ENCODE data around the gene ITGA3. TPM values are rescaled to one million over a fixed set of nuclear protein-coding genes. Genes with fewer than 3 reads are reported as not detected.

Gene ITGA3
- total RNA-seq, 5 donors from 2014 or later (not counting 1 experiment from before 2014, with no cell fraction given): 8.5 to 20.0 (median 14.8) TPM

- DNase-seq (no peak), ATAC-seq (replicated peaks in 1 of 4) (no peak)
- Mint-ChIP-seq H3K4me1 (no peaks in the 10 kb centered on the region), H3K36me3 (no peaks in the 10 kb centered on the region), H3K27ac (no peak overlapping the region), H3K4me3 (no peak overlapping the region), H3K9me3 (no peaks in the 10 kb centered on the region), H3K27me3 (peaks cover 16 to 17% of the 10 kb centered on the region in 2 donors)
- Histone ChIP-seq H3K36me3 (ENCODE audit: control insufficient read depth in 2 of 2, extremely low read depth in 1 of 2, insufficient read depth in 1 of 2, low read length in 1 of 2) (no peaks in the 10 kb centered on the region), H3K27ac (ENCODE audit: low read length) (no peak overlapping the region), H3K27me3 (replicated peaks in 1 of 2; ENCODE audit: control insufficient read depth in 2 of 2, extremely low read depth in 1 of 2, insufficient read depth in 2 of 2, low read length in 1 of 2) (peaks cover 2 to 37% of the 10 kb centered on the region in 2 experiments), H3K4me3 (ENCODE audit: control insufficient read depth in 1 of 2, extremely low read depth in 1 of 2, low read length in 1 of 2) (no peak overlapping the region), H3K4me1 (ENCODE audit: control insufficient read depth in 1 of 2, extremely low read depth in 1 of 2, insufficient read depth in 2 of 2, low read length in 2 of 2) (no peaks in the 10 kb centered on the region), H3K9me3 (no peaks in the 10 kb centered on the region)
- POLR2A ChIA-PET: no interaction called here
- CTCF ChIA-PET: interaction anchor here in 1 of 2 donors (0.6 kb wide), 1 partner anchor 13 kb away, joined by 3 read pairs; no protein-coding TSS in a partner anchor
- WGBS (ENCODE audit: insufficient coverage): 48% methylated on average over 8 of the region's 13 CpGs
Observed at GRCh38 chr17:50020841-50021599, 34.9 kb upstream of the ITGA3 start.

GRCh38 chr17:50021681-50022370 is 34.1 kb upstream of the ITGA3 start:
- H3K9me3 Mint-ChIP-seq: no peaks in the 10 kb centered on the region
- H3K4me3 Mint-ChIP-seq: no peak overlapping the region
- WGBS (ENCODE audit: insufficient coverage): 81% methylated on average over 5 of the region's 6 CpGs
- H3K27me3 Mint-ChIP-seq: peaks cover 12 to 17% of the 10 kb centered on the region in 2 donors
- POLR2A ChIA-PET: no interaction called here
- no peaks in the 10 kb centered on the region for H3K36me3 Mint-ChIP-seq
- Histone ChIP-seq H3K27ac (ENCODE audit: low read length) (no peak overlapping the region), H3K4me1 (ENCODE audit: control insufficient read depth in 1 of 2, extremely low read depth in 1 of 2, insufficient read depth in 2 of 2, low read length in 2 of 2) (peaks cover 0 to under 1% of the 10 kb centered on the region in 2 experiments), H3K27me3 (replicated peaks in 1 of 2; ENCODE audit: control insufficient read depth in 2 of 2, extremely low read depth in 1 of 2, insufficient read depth in 2 of 2, low read length in 1 of 2) (peaks cover 2 to 40% of the 10 kb centered on the region in 2 experiments), H3K9me3 (no peaks in the 10 kb centered on the region), H3K4me3 (ENCODE audit: control insufficient read depth in 1 of 2, extremely low read depth in 1 of 2, low read length in 1 of 2) (no peak overlapping the region), H3K36me3 (ENCODE audit: control insufficient read depth in 2 of 2, extremely low read depth in 1 of 2, insufficient read depth in 1 of 2, low read length in 1 of 2) (no peaks in the 10 kb centered on the region)
- no peak overlapping the region for H3K27ac Mint-ChIP-seq
- ATAC-seq (replicated peaks in 1 of 4): no peak
- CTCF ChIA-PET: interaction anchor here in 1 of 2 donors (0.6 kb wide), 1 partner anchor 12 kb away, joined by 3 read pairs; no protein-coding TSS in a partner anchor
- DNase-seq: no peak
- H3K4me1 Mint-ChIP-seq: peaks cover 0 to 4% (median 4%) of the 10 kb centered on the region in 3 donors

GRCh38 chr17:50022463-50023130 is 33.3 kb upstream of the ITGA3 start:
- Histone ChIP-seq H3K27me3 (replicated peaks in 1 of 2; ENCODE audit: control insufficient read depth in 2 of 2, extremely low read depth in 1 of 2, insufficient read depth in 2 of 2, low read length in 1 of 2) (peaks cover 2 to 43% of the 10 kb centered on the region in 2 experiments), H3K4me3 (ENCODE audit: control insufficient read depth in 1 of 2, extremely low read depth in 1 of 2, low read length in 1 of 2) (no peak overlapping the region), H3K4me1 (ENCODE audit: control insufficient read depth in 1 of 2, extremely low read depth in 1 of 2, insufficient read depth in 2 of 2, low read length in 2 of 2) (peaks cover 0 to 8% of the 10 kb centered on the region in 2 experiments), H3K9me3 (no peaks in the 10 kb centered on the region), H3K27ac (ENCODE audit: low read length) (no peak overlapping the region), H3K36me3 (ENCODE audit: control insufficient read depth in 2 of 2, extremely low read depth in 1 of 2, insufficient read depth in 1 of 2, low read length in 1 of 2) (no peaks in the 10 kb centered on the region)
- Mint-ChIP-seq H3K4me3 (no peak overlapping the region), H3K4me1 (peaks cover 4 to 9% (median 8%) of the 10 kb centered on the region in 3 donors), H3K27ac (no peak overlapping the region), H3K27me3 (peaks cover 15 to 23% of the 10 kb centered on the region in 2 donors), H3K9me3 (no peaks in the 10 kb centered on the region), H3K36me3 (no peaks in the 10 kb centered on the region)
- DNase-seq: no peak
- ChIA-PET POLR2A (interaction anchor here in 1 of 2 donors (0.6 kb wide), 1 partner anchor 215 kb away, joined by 7 read pairs; no protein-coding TSS in a partner anchor), CTCF (no interaction called here)
- ATAC-seq (replicated peaks in 1 of 4): no peak
- 81% methylated on average over 4 of the region's 6 CpGs for WGBS (ENCODE audit: insufficient coverage)

GRCh38 chr17:50023520-50023919 is 32.4 kb upstream of the ITGA3 start:
- no peaks in the 10 kb centered on the region for H3K36me3 ChIP-seq (ENCODE audit: control insufficient read depth in 2 of 2, extremely low read depth in 1 of 2, insufficient read depth in 1 of 2, low read length in 1 of 2)
- Mint-ChIP-seq H3K4me1 (peaks cover 11 to 16% (median 12%) of the 10 kb centered on the region in 3 donors), H3K9me3 (no peaks in the 10 kb centered on the region), H3K27ac (no peak overlapping the region), H3K4me3 (no peak overlapping the region), H3K27me3 (peaks cover 24 to 32% of the 10 kb centered on the region in 2 donors), H3K36me3 (no peaks in the 10 kb centered on the region)
- H3K4me3 ChIP-seq (ENCODE audit: control insufficient read depth in 1 of 2, extremely low read depth in 1 of 2, low read length in 1 of 2): no peak overlapping the region
- ChIA-PET POLR2A (no interaction called here), CTCF (no interaction called here)
- no peaks in the 10 kb centered on the region for H3K9me3 ChIP-seq
- ATAC-seq (replicated peaks in 1 of 4) (no peak), DNase-seq (peak in 1 of 35 experiments; percentile 17)
- no CpG with 5 or more reads among the region's 8 CpGs for WGBS (ENCODE audit: insufficient coverage)
- peaks cover 0 to 11% of the 10 kb centered on the region in 2 experiments for H3K4me1 ChIP-seq (ENCODE audit: control insufficient read depth in 1 of 2, extremely low read depth in 1 of 2, insufficient read depth in 2 of 2, low read length in 2 of 2)
- peaks cover 2 to 52% of the 10 kb centered on the region in 2 experiments for H3K27me3 ChIP-seq (replicated peaks in 1 of 2; ENCODE audit: control insufficient read depth in 2 of 2, extremely low read depth in 1 of 2, insufficient read depth in 2 of 2, low read length in 1 of 2)
- H3K27ac ChIP-seq (ENCODE audit: low read length): no peak overlapping the region

GRCh38 chr17:50024808-50025207 is 31.1 kb upstream of the ITGA3 start:
- Histone ChIP-seq H3K36me3 (ENCODE audit: control insufficient read depth in 2 of 2, extremely low read depth in 1 of 2, insufficient read depth in 1 of 2, low read length in 1 of 2) (no peaks in the 10 kb centered on the region), H3K27ac (ENCODE audit: low read length) (no peak overlapping the region), H3K27me3 (replicated peaks in 1 of 2; ENCODE audit: control insufficient read depth in 2 of 2, extremely low read depth in 1 of 2, insufficient read depth in 2 of 2, low read length in 1 of 2) (peaks cover 2 to 54% of the 10 kb centered on the region in 2 experiments), H3K4me3 (ENCODE audit: control insufficient read depth in 1 of 2, extremely low read depth in 1 of 2, low read length in 1 of 2) (no peak overlapping the region), H3K4me1 (ENCODE audit: control insufficient read depth in 1 of 2, extremely low read depth in 1 of 2, insufficient read depth in 2 of 2, low read length in 2 of 2) (peaks cover 0 to 11% of the 10 kb centered on the region in 2 experiments), H3K9me3 (no peaks in the 10 kb centered on the region)
- H3K4me3 Mint-ChIP-seq: no peak overlapping the region
- ChIA-PET POLR2A (no interaction called here), CTCF (interaction anchor here in 1 of 2 donors (1.0 kb wide), 1 partner anchor 63 kb away, joined by 4 read pairs; no protein-coding TSS in a partner anchor)
- H3K4me1 Mint-ChIP-seq: peaks cover 11 to 17% (median 16%) of the 10 kb centered on the region in 3 donors
- WGBS (ENCODE audit: insufficient coverage): 37% methylated on average over 4 of the region's 7 CpGs
- peak in 1 of 35 experiments; percentile 13 for DNase-seq
- no peaks in the 10 kb centered on the region for H3K9me3 Mint-ChIP-seq
- no peak overlapping the region for H3K27ac Mint-ChIP-seq
- H3K27me3 Mint-ChIP-seq: peaks cover 27 to 35% of the 10 kb centered on the region in 2 donors
- H3K36me3 Mint-ChIP-seq: no peaks in the 10 kb centered on the region
- ATAC-seq (replicated peaks in 1 of 4): no peak

All from T-cell (primary cell).